MCF 10A (cell line): Measurements from ENCODE around the gene HAO2. TPM values are rescaled to one million over a fixed set of nuclear protein-coding genes. Genes with fewer than 3 reads are reported as not detected.

Source experiments
- BruUV-seq: library from RNA; stranded (reverse); fragments of 400-500 nt; replicated peaks from 2 replicates; lab custom pipeline; 2021; lab: Mats Ljungman, UMichigan
- CTCF ChIA-PET: fragments of 300-600 bp; sonication (Branson Sonifier 250); formaldehyde crosslinking; extraction: SDS; loops from one replicate; lab custom pipeline; 2021; ENCODE audit warnings: antibody characterized with exemption, inconsistent platforms; lab: Yijun Ruan, JAX
- POLR2A ChIA-PET: fragments of 300-600, 350-650 bp; sonication (Branson Sonifier 250); formaldehyde crosslinking; extraction: SDS; loops from one replicate; lab custom pipeline; 2020; ENCODE audit warnings: antibody characterized with exemption, inconsistent platforms; lab: Yijun Ruan, JAX
- DNase-seq: peaks from one replicate; pipeline ENCODE4 v3.0.0-alpha.2; 2018; ENCODE audit not compliant: unreplicated experiment
- H3K27ac Mint-ChIP-seq: one replicate; pipeline ENCODE4 v1.8.0; 2022; ENCODE audit warnings: mild to moderate bottlenecking, low read depth, mixed read lengths; ENCODE audit not compliant: unreplicated experiment
- H3K27me3 Mint-ChIP-seq: one replicate; pipeline ENCODE4 v1.8.0; 2022; ENCODE audit warnings: mixed read lengths; ENCODE audit not compliant: insufficient read depth, unreplicated experiment
- H3K36me3 Mint-ChIP-seq: one replicate; pipeline ENCODE4 v1.8.0; 2022; ENCODE audit warnings: mild to moderate bottlenecking, moderate library complexity, mixed read lengths; ENCODE audit not compliant: insufficient read depth, unreplicated experiment
- H3K4me1 Mint-ChIP-seq: one replicate; pipeline ENCODE4 v1.8.0; 2022; ENCODE audit warnings: mixed read lengths; ENCODE audit not compliant: insufficient read depth, unreplicated experiment
- H3K4me3 Mint-ChIP-seq: one replicate; pipeline ENCODE4 v1.8.0; 2022; ENCODE audit warnings: mild to moderate bottlenecking, moderate library complexity, mixed read lengths; ENCODE audit not compliant: unreplicated experiment
- H3K9me3 Mint-ChIP-seq: one replicate; pipeline ENCODE4 v1.8.0; 2022; ENCODE audit warnings: mixed read lengths; ENCODE audit not compliant: unreplicated experiment
- CTCF ChIP-seq: fragments of 200-600 bp; IDR thresholded peaks from one replicate; pipeline ENCODE4 v1.8.0; 2022; ENCODE audit warnings: antibody characterized with exemption, mild to moderate bottlenecking; ENCODE audit not compliant: unreplicated experiment
- intact Hi-C: fragments of 100-400 bp; cut with micrococcal nuclease; formaldehyde crosslinking; loops from 2 replicates; pipeline ENCODE4 v1.14.1; 2022
- total RNA-seq: library from RNA; stranded (reverse); gene quantifications from 2 replicates; pipeline ENCODE4 v1.2.3, GENCODE V29; 2022

HAO2 gene
- total RNA-seq, 1 experiment from 2014 or later: not detected

- Mint-ChIP-seq H3K4me3 (no peak overlapping the region), H3K27ac (no peak overlapping the region), H3K27me3 (no peaks in the 10 kb centered on the region), H3K9me3 (no peaks in the 10 kb centered on the region), H3K36me3 (no peaks in the 10 kb centered on the region), H3K4me1 (no peaks in the 10 kb centered on the region)
- intact Hi-C loops: no loop called here
- BruUV-seq: no TSS peak
- ChIA-PET POLR2A (no interaction called here), CTCF (interaction anchor here (1.3 kb wide), 1 partner anchor 30 kb away, joined by 5 read pairs; no protein-coding TSS in a partner anchor)
- no peak for TF ChIP-seq CTCF
- no peak for DNase-seq
Observed at GRCh38 chr1:119336848-119337247, 31.7 kb upstream of the HAO2 start.

GRCh38 chr1:119338004-119338403 lies 30.6 kb upstream of the HAO2 start:
- POLR2A ChIA-PET: no interaction called here
- CTCF ChIA-PET: interaction anchor here (1.3 kb wide), 1 partner anchor 20 kb away, joined by 3 read pairs; no protein-coding TSS in a partner anchor
- no peak overlapping the region for H3K27ac Mint-ChIP-seq
- no peaks in the 10 kb centered on the region for H3K27me3 Mint-ChIP-seq
- intact Hi-C loops: no loop called here
- no peak overlapping the region for H3K4me3 Mint-ChIP-seq
- no TSS peak for BruUV-seq
- no peak for TF ChIP-seq CTCF
- H3K9me3 Mint-ChIP-seq: no peaks in the 10 kb centered on the region
- H3K4me1 Mint-ChIP-seq: no peaks in the 10 kb centered on the region
- no peaks in the 10 kb centered on the region for H3K36me3 Mint-ChIP-seq
- DNase-seq: no peak

- Mint-ChIP-seq H3K27ac (no peak overlapping the region), H3K36me3 (no peaks in the 10 kb centered on the region), H3K27me3 (no peaks in the 10 kb centered on the region), H3K9me3 (no peaks in the 10 kb centered on the region), H3K4me3 (no peak overlapping the region), H3K4me1 (no peaks in the 10 kb centered on the region)
- ChIA-PET POLR2A (no interaction called here), CTCF (interaction anchor here (0.6 to 1.3 kb wide), 3 partner anchors 20 to 223 kb away, joined by 3 to 4 read pairs (median 3); no protein-coding TSS in a partner anchor)
- intact Hi-C loops: no loop called here
- no peak for TF ChIP-seq CTCF
- no peak for DNase-seq
- no TSS peak for BruUV-seq
Observed at GRCh38 chr1:119338757-119339156, 29.8 kb upstream of the HAO2 start.

- no peaks in the 10 kb centered on the region for H3K9me3 Mint-ChIP-seq
- ChIA-PET POLR2A (no interaction called here), CTCF (interaction anchor here (0.8 kb wide), 1 partner anchor 329 kb away, joined by 4 read pairs; no protein-coding TSS in a partner anchor)
- TF ChIP-seq CTCF: no peak
- no peaks in the 10 kb centered on the region for H3K36me3 Mint-ChIP-seq
- DNase-seq: no peak
- no peaks in the 10 kb centered on the region for H3K27me3 Mint-ChIP-seq
- BruUV-seq: no TSS peak
- H3K4me3 Mint-ChIP-seq: no peak overlapping the region
- H3K27ac Mint-ChIP-seq: no peak overlapping the region
- H3K4me1 Mint-ChIP-seq: no peaks in the 10 kb centered on the region
- intact Hi-C loops: no loop called here
Observed at GRCh38 chr1:119340861-119341261, 27.7 kb upstream of the HAO2 start.
